ENCODE measurements around the gene ARPC3. TPM values are rescaled to one million over a fixed set of nuclear protein-coding genes. Genes with fewer than 3 reads are reported as not detected.
"Not testable (repeated sequence)": the region's sequence is repeated elsewhere in the genome, so short reads cannot be mapped to it uniquely, and the experiment has no call there.

ARPC3 gene
- polyA plus RNA-seq (2012; ENCODE audit: missing spikeins), result 399 TPM

- TF ChIP-seq POLR2AphosphoS5 (IDR thresholded peaks at IDR 0.05; ENCODE audit: low read depth, low read length), result peak; percentile 75
- TF ChIP-seq POLR2A (IDR thresholded peaks at IDR 0.05; ENCODE audit: low read depth, low read length), result peak; percentile 86
- TF ChIP-seq TAF1 (IDR thresholded peaks at IDR 0.05; ENCODE audit: borderline replicate concordance, low read depth, low read length), result peak; percentile 82
- FAIRE-seq (peak; percentile 96), DNase-seq (ENCODE audit: insufficient read length) (peak; percentile 80)
Observed at GRCh38 chr12:110449799-110450497, at the start of gene ARPC3. Gene ARPC3 (minus strand): TSS chr12:110450337. CDS start chr12:110450260, 77 bp downstream.

GRCh38 chr12:110498984-110499706 lies 49.0 kb upstream of the ARPC3 start:
- no peak for FAIRE-seq
- DNase-seq (ENCODE audit: insufficient read length), result no peak
- no peak for TF ChIP-seq TAF1 (IDR thresholded peaks at IDR 0.05; ENCODE audit: borderline replicate concordance, low read depth, low read length)
- no peak for TF ChIP-seq POLR2A (IDR thresholded peaks at IDR 0.05; ENCODE audit: low read depth, low read length)
- no peak for TF ChIP-seq POLR2AphosphoS5 (IDR thresholded peaks at IDR 0.05; ENCODE audit: low read depth, low read length)

- FAIRE-seq (no peak), DNase-seq (ENCODE audit: insufficient read length) (no peak)
- TF ChIP-seq POLR2AphosphoS5 (IDR thresholded peaks at IDR 0.05; ENCODE audit: low read depth, low read length), result no peak
- no peak for TF ChIP-seq POLR2A (IDR thresholded peaks at IDR 0.05; ENCODE audit: low read depth, low read length)
- TF ChIP-seq TAF1 (IDR thresholded peaks at IDR 0.05; ENCODE audit: borderline replicate concordance, low read depth, low read length), result no peak
Observed at GRCh38 chr12:110475426-110475825, 25.3 kb upstream of the ARPC3 start.

DNA sequence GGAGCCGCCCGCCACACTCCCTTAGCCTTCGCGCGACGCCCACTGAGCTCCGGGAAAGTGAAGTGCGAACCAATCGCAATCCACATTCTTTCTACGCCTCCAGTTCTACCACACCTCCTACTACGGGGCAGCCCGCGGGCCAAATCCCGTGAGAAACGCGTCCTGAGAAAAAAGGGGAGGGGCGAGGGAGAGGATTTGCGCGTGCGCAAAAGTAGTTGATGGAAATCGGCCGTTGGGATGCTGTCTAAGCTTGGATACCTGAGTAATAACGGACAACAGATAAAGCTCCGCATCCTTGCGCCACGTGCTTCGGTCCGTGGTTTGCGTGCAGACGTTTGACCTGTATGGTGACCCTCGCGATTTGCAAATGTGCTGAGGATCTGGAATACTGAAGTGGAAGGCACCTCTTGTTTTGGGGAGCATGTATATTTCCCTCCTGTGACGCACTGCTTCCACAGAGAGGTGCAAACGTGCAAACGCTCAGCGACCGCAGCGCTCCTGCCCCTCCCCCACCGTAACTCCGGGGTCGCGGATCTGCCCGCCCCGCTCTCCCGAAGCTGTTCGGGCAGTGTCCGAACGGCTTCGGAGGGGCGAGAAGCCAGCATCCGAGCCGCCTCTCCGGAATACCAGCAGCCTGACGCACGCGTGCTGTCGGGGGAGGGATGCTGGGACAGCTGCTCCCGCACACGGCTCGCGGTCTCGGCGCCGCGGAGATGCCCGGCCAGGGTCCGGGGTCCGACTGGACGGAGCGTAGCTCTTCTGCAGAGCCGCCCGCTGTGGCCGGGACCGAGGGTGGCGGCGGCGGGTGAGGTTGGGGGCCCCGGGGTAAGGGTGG lies 18.3 kb upstream of the ARPC3 start, which contains the start of the genes FAM216A and GPN3:
FAM216A (plus strand) TSS at position 632 of the 835 bp plus-strand sequence; CDS start at position 663, 31 bp downstream.
GPN3 (minus strand) TSS at position 44 of the 835 bp plus-strand sequence. CDS start 54 bp downstream, outside the sequence.
- FAIRE-seq, result peak; percentile 99
- TF ChIP-seq TAF1 (IDR thresholded peaks at IDR 0.05; ENCODE audit: borderline replicate concordance, low read depth, low read length) (peak; percentile 68; the same call in 1 of the 2 replicates), POLR2AphosphoS5 (IDR thresholded peaks at IDR 0.05; ENCODE audit: low read depth, low read length) (peak; percentile 72), POLR2A (IDR thresholded peaks at IDR 0.05; ENCODE audit: low read depth, low read length) (peak; percentile 83)
- peak; percentile 79 for DNase-seq (ENCODE audit: insufficient read length)

DNA sequence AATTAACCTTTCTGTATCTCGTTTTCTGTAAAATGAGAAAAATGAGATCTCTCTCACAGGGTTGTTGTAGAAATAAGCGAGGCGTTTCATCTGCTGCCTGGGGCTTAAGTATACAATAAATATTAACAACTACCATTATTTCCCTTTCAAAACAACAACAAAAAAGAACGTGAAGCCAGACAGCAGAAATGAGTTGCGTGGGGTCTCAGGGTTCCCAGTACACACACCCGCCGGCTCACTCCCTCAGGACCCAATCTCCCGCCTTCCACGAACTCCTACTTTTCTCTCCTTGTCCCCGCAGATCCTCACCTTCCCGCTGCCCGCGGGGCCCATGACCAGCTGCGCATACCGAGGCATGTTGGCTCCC lies 17.7 kb upstream of the ARPC3 start:
- FAIRE-seq, result no peak
- DNase-seq (ENCODE audit: insufficient read length), result no peak
- TF ChIP-seq TAF1 (IDR thresholded peaks at IDR 0.05; ENCODE audit: borderline replicate concordance, low read depth, low read length) (no peak), POLR2A (IDR thresholded peaks at IDR 0.05; ENCODE audit: low read depth, low read length) (no peak)

GRCh38 chr12:110466791-110467190 lies 16.7 kb upstream of the ARPC3 start:
- FAIRE-seq, result no peak
- DNase-seq (ENCODE audit: insufficient read length), result no peak
- TF ChIP-seq POLR2A (IDR thresholded peaks at IDR 0.05; ENCODE audit: low read depth, low read length), result no peak
- no peak for TF ChIP-seq POLR2AphosphoS5 (IDR thresholded peaks at IDR 0.05; ENCODE audit: low read depth, low read length)
- TF ChIP-seq TAF1 (IDR thresholded peaks at IDR 0.05; ENCODE audit: borderline replicate concordance, low read depth, low read length), result no peak

DNA sequence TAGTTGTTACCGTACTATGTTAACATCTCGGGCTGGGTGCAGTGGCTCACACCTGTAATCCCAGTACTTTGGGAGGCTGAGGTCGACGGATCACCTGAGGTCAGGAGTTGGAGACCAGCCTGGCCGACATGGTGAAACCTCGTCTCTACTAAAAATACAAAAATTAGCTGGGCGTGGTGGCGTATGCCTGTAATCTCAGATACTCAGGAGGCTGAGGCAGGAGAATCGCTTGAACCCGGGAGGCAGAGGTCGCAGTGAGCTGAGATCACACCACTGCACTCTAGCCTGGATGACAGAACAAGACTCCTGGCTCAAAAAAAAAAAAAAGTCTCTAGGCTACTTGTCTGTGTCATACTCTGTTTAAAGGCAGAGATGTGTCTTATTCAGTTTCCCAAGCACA lies 15.6 kb upstream of the ARPC3 start:
- not testable (repeated sequence) for FAIRE-seq; DNase-seq (ENCODE audit: insufficient read length)

GRCh38 chr12:110465024-110465423 lies 14.9 kb upstream of the ARPC3 start:
- TF ChIP-seq POLR2AphosphoS5 (IDR thresholded peaks at IDR 0.05; ENCODE audit: low read depth, low read length), result no peak
- TF ChIP-seq POLR2A (IDR thresholded peaks at IDR 0.05; ENCODE audit: low read depth, low read length), result no peak
- no peak for TF ChIP-seq TAF1 (IDR thresholded peaks at IDR 0.05; ENCODE audit: borderline replicate concordance, low read depth, low read length)
- FAIRE-seq (no peak), DNase-seq (ENCODE audit: insufficient read length) (no peak)

DNA sequence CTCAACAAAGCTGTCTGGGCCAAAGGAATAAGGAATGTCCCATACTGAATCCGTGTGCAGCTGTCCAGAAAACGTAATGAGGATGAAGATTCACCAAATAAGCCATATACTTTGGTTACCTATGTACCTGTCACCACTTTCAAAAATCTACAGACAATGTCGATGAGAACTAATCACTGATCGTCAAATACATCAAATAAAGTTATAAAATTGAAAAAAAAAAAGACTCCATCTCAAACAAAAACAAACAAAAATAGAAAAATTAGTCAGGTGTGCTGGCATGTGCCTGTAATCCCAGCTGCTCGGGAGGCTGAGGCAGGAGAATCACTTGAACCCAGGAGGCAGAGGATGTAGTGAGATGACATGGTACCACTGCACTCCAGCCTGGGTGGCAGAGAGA lies 11.1 kb upstream of the ARPC3 start:
- FAIRE-seq; DNase-seq (ENCODE audit: insufficient read length): not testable (repeated sequence)

DNA sequence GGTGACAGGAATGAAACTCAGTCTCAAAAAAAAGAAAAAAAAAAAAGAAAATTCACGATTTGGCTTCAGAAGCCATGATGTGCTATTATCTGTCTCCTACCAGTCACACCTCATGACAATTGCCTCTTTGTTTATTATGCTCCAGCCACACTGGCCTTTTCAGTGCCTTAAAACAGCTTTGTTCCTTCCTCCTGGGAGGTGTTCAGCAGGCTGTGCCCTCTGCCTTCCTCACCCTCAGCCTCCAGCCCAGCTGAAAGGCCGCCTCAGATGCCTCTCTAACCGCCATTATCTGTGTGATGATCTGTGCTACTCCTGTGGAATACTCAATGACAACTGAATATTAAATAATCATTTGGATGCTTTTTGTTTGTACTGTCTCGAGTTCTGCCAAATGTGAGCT lies 8.6 kb upstream of the ARPC3 start:
- TF ChIP-seq POLR2A (IDR thresholded peaks at IDR 0.05; ENCODE audit: low read depth, low read length) (no peak), POLR2AphosphoS5 (IDR thresholded peaks at IDR 0.05; ENCODE audit: low read depth, low read length) (no peak), TAF1 (IDR thresholded peaks at IDR 0.05; ENCODE audit: borderline replicate concordance, low read depth, low read length) (no peak)
- no peak for FAIRE-seq
- DNase-seq (ENCODE audit: insufficient read length), result no peak

- no peak for DNase-seq (ENCODE audit: insufficient read length)
- TF ChIP-seq POLR2AphosphoS5 (IDR thresholded peaks at IDR 0.05; ENCODE audit: low read depth, low read length) (no peak), POLR2A (IDR thresholded peaks at IDR 0.05; ENCODE audit: low read depth, low read length) (no peak), TAF1 (IDR thresholded peaks at IDR 0.05; ENCODE audit: borderline replicate concordance, low read depth, low read length) (no peak)
- FAIRE-seq, result no peak
Observed at GRCh38 chr12:110453569-110454296, 3.6 kb upstream of the ARPC3 start.

All from GM12892 (cell line).